NCI-H1048 (cell line): Measurements from ENCODE around the gene RGS12.
A peak's percentile ranks its signal among the peaks of the same experiment; 100 is the strongest.

ENCODE experiments used
- DNase-seq: peaks from one replicate; lab custom pipeline; 2025; lab: John Stamatoyannopoulos, UW

The RGS12 gene

DNA sequence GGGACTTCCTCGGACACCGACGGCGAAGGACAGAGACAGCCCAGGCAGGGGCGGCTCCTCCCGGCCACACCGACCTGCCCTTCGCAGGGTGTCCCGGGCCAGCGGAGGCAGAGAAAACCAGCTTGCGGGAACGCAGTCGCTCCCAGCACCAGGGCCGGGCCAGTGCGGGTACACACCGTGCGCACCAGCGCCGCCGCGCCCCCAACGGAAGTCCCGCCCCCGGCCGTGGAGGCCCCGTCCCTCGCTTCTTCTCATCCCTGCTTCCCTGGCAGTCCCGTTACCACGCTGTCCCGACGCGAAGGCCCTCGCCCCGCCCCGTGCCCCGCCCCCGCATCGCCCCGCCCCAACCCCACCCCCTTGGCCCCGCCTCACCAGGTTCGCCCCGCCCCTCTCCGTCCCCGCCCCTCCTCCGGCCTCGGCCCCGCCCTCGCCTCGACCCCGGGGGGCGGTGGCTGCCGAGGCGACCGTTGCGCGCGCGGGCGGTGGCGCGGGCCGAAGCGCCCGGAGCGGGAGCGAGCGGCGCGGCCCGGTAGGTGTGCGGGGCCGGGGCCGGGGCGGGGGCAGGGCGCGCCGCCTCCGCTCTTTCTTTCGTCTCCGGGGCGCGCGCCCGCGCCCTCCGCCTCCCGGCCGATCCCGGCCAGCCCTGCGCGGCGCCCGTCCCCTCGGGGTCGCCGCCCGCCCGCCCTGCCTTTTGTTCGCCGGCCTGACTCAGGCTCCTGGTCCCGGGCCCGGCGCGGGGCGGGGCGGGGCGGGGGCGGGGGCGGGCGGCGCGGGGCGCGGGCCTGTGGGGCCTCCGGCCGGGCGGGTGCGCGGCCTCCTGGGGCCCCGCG, at the start of gene RGS12:
RGS12 (plus strand) TSS at position 451 of the 830 bp plus-strand sequence. CDS start 23,150 bp downstream, outside the sequence.
- peak; percentile 77 for DNase-seq

DNA sequence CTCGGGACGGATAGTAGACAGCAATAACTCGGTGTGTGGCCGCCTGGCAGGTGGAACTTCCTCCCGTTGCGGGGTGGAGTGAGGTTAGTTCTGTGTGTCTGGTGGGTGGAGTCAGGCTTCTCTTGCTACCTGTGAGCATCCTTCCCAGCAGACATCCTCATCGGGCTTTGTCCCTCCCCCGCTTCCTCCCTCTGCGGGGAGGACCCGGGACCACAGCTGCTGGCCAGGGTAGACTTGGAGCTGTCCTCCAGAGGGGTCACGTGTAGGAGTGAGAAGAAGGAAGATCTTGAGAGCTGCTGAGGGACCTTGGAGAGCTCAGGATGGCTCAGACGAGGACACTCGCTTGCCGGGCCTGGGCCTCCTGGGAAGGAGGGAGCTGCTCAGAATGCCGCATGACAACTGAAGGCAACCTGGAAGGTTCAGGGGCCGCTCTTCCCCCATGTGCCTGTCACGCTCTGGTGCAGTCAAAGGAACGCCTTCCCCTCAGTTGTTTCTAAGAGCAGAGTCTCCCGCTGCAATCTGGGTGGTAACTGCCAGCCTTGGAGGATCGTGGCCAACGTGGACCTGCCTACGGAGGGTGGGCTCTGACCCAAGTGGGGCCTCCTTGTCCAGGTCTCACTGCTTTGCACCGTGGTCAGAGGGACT, 49.6 kb upstream of the RGS12 start:
- DNase-seq = no peak

DNA sequence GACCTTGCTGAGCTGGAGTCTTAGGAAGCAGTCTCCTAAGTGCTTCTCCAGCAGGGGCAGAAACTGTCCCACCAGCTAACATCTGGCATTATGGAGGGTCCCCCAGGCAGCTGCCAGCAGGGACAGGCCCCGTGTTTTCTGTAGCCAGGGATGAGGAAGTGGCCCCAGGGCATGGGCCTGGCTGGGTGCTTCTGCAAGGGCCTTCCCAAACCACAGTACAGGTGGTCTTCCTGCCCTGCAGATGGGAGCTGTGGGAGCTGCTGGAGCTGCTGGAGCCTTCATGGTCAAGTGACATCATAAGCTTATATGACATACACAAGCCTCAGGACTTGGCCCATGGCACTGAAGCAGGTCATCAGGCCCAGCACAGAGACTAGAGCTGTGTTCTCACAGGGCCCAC, 48.8 kb upstream of the RGS12 start:
- DNase-seq = no peak

DNA sequence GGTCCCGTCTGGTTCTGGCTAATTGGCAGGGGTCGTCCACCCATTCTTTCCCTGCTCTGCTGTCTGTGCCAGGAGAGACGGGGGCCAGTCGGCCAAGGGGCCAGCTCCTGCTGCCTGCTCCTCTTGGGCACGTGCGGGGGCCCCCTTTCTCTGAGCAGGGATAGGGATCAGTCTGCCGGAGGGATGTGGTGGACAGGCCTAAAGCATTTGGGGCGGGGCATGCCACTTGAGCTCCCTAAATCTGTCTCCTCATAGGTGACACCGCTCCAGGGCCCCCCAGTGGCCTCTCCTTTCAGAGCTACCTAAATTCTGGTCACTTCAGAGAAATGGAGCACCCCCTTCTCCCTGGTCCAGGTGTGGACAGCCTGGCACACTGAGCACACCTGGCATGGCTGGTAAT, 48.1 kb upstream of the RGS12 start:
- no peak for DNase-seq

DNA sequence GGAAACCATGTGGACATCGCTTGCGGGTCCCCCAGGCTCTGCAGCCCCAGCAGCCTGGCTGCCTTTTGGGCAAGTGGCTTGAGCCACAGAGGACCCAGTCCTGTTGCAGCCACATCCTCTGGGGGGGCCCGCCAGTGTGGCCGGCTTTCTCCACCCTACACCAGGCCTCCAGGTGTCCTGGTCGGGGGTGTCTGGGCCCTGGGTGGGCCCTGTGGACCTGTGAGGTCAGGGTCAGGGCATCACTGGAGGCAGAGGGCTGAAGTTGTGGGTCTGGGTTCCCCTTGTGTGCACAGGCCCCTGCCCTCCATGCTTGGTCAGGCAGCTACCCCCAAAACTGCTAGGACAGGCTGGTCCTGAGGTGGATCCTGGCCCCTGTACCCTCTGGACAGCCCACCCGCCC, 47.1 kb upstream of the RGS12 start:
- DNase-seq = no peak

- DNase-seq = no peak
Measured at GRCh38 chr4:3246458-3247398, 46.1 kb upstream of the RGS12 start.

DNA sequence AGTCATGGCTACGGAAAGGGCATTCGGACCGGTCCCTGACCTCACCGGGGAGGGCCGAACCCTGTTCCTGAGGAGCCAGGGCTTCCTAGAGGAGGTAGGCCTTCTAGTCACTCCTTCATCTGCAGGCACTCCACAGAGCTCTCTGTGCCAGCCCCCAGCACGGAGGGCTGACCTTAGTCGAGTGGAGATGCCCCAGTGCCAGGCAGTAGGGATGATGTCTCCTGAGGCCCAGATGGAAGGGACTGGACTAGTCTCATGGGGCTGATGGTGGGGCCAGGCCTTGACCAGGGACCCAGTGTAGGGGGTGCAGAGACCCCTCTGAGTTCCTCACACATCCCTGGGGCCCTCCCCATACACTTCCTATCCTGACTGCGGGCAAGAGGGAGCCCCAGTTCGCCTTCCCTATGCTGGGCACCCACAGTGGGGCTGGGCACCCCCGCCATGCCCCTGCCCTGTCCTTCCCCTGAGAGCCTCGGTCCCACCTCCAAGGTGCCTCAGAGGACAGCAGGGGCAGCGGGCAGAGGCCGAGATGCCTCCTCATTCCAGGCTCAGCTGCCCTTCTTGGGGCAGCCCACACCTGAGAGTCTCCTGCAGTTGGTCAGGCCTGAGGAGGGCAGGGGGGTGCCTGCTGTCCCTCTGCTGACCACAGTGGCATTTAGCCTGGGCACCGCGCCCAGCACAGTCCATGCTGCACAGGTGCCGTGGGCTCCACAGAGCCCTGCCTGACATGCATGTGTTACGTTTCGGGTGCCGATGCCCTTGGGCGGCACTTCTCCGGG, 45.2 kb upstream of the RGS12 start:
- DNase-seq = no peak

GRCh38 chr4:3248178-3248480, 44.7 kb upstream of the RGS12 start:
- no peak for DNase-seq

DNA sequence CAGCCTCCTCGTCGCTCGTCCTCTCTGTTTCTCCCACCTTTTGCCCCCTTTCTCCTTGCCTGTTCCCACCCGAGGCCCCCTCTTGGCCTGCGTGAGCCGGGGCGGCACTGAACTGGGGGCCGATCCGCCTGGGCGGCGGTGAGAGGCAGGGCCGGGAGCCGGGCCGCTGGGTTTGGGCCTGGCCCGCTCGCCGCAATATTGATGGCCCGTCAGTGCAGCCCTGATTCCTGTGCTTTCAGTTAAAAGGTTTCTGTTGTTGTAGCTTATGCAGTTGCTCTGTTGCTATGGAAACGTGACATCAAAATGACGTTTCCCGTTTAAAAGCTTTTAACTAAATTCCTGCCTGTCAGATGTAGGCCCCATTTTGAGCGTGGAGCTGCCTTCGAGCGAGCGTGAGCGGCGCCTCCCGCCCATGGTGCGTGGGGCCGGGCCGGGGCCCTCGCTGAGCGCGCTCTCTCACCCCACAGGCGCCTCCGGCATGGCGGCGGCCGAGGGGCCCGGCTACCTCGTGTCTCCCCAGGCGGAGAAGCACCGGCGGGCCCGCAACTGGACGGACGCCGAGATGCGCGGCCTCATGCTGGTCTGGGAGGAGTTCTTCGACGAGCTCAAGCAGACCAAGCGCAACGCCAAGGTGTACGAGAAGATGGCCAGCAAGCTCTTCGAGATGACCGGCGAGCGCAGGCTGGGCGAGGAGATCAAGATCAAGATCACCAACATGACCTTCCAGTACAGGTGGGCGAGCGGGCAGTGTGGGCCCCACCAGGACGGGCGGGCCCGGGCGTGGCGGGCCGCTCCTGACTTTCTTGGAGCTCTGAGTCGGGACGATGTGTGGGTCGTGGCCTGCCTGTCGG, 43.8 kb upstream of the RGS12 start, which contains the start of gene MSANTD1:
MSANTD1 (plus strand) TSS at position 349 of the 851 bp plus-strand sequence; CDS start at position 413, 64 bp downstream.
- no peak for DNase-seq

GRCh38 chr4:3249711-3250437, 42.9 kb upstream of the RGS12 start:
- no peak for DNase-seq

- DNase-seq = no peak
Measured at GRCh38 chr4:3250438-3250955, 42.3 kb upstream of the RGS12 start.

- DNase-seq = no peak
Measured at GRCh38 chr4:3250956-3251690, 41.7 kb upstream of the RGS12 start.

DNA sequence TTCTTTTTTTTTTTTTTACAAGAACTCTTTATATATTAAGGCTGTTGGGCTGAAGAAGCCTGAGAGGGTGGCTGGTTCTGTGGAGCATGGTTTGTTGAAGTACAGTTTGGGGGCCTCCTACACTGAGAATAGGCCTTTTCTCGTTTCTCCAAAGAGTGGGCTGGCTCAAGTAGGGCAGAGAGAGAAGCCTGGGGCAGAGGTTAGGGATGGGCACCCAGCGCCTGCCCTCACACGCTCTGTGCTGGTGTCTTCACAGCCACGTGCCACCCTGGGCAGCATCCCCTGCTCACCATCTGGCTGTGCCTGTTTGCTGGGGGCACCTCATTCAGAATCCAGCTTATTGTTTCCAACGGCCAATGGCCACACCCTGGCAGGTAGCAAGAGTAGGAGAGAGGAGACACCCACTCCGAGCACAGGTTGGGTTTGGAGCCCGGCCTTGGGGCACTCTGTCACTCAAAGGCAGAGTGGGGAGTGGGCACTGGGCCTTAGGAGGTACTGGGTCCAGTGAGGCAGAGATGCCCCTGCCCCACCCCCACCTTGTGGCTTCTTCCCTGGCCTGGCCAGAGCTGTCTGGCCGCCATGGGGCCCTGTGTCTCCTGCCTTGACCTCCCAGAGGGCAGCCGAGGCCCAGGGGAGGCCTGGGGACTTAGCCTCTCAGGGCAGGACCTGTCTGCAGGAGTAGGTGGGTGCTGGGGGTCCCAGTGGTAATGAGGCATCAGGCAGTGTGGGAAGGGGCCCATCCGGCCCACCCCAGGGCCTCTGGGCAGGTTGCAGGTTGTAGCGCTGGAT, 40.9 kb upstream of the RGS12 start:
- no peak for DNase-seq

GRCh38 chr4:3252480-3252828, 40.4 kb upstream of the RGS12 start:
- no peak for DNase-seq

GRCh38 chr4:3252831-3253641, 39.8 kb upstream of the RGS12 start:
- DNase-seq = no peak

GRCh38 chr4:3253808-3254207, 39.0 kb upstream of the RGS12 start:
- DNase-seq = no peak

- no peak for DNase-seq
Measured at GRCh38 chr4:3254302-3255131, 38.3 kb upstream of the RGS12 start.
